Measurements from ENCODE around the gene ACTL8. TPM values are rescaled to one million over a fixed set of nuclear protein-coding genes. Genes with fewer than 3 reads are reported as not detected.

Gene ACTL8
- total and polyA plus RNA-seq, 2 of the 4 experiments (the other 2 are of a cell fraction) = under 0.01 to 0.07 TPM

GRCh38 chr1:17763417-17763816, 8.3 kb downstream of the ACTL8 start:
- Histone ChIP-seq H2AK5ac (ENCODE audit: low read depth, low read length) (no peak overlapping the region), H2BK5ac (ENCODE audit: low read depth, low read length, poor library complexity, severe bottlenecking) (no peak overlapping the region), H2BK120ac (ENCODE audit: low read depth, low read length) (no peak overlapping the region), H3K56ac (ENCODE audit: extremely low read depth, insufficient read depth, low read length) (no peak overlapping the region), H3K27me3 (ENCODE audit: control insufficient read depth, insufficient read depth, low read length) (no peaks in the 10 kb centered on the region), H4K8ac (ENCODE audit: low read depth in 2 of 2, low read length in 2 of 2) (no peak overlapping the region), H3K14ac (replicated peaks; ENCODE audit: low read depth, low read length) (no peak overlapping the region), H3K36me3 (ENCODE audit: control insufficient read depth, insufficient read depth, low read length) (no peaks in the 10 kb centered on the region), H3K4me3 (ENCODE audit: insufficient read depth, low read depth, low read length) (no peak overlapping the region), H2AK9ac (replicated peaks; ENCODE audit: low read depth, low read length, poor library complexity) (no peak overlapping the region), H2BK20ac (ENCODE audit: low read depth, low read length) (no peak overlapping the region), H3K23ac (ENCODE audit: low read depth, low read length) (no peak overlapping the region), H3K79me1 (ENCODE audit: low read depth in 1 of 2, low read length in 2 of 2) (no peaks in the 10 kb centered on the region), H3K4ac (ENCODE audit: low read depth, low read length) (no peak overlapping the region), H3K4me2 (ENCODE audit: low read depth, low read length) (no peak overlapping the region), H2BK15ac (ENCODE audit: low read depth, low read length) (no peak overlapping the region), H4K5ac (ENCODE audit: low read depth, low read length) (no peak overlapping the region), H4K20me1 (ENCODE audit: insufficient read depth, low read length) (no peaks in the 10 kb centered on the region), H4K91ac (ENCODE audit: insufficient read depth, low read depth, low read length) (no peak overlapping the region), H3K9ac (ENCODE audit: low read depth, low read length) (no peak overlapping the region), H3K9me3 (ENCODE audit: control insufficient read depth, insufficient read depth, low read length) (peaks cover 13% of the 10 kb centered on the region), H2AFZ (replicated peaks; ENCODE audit: low read length, poor library complexity) (no peak overlapping the region), H3K27ac (ENCODE audit: insufficient read depth, low read length) (no peak overlapping the region), H3K18ac (ENCODE audit: low read depth, low read length) (no peak overlapping the region), H3K9me1 (ENCODE audit: insufficient read depth, low read length) (peaks cover 23% of the 10 kb centered on the region), H3K4me1 (ENCODE audit: control insufficient read depth, insufficient read depth, low read length) (peaks cover 21% of the 10 kb centered on the region)
- CTCF ChIA-PET = interaction anchor here (0.6 to 1.0 kb wide), 2 partner anchors 19 to 125 kb away, joined by 3 to 4 read pairs; no protein-coding TSS in a partner anchor
- BruUV-seq (replicated peaks) = no TSS peak
- no peak for TF ChIP-seq MAFK (IDR thresholded peaks at IDR 0.05; ENCODE audit: low read depth, low read length)
- no peak for TF ChIP-seq CEBPB (IDR thresholded peaks at IDR 0.05; ENCODE audit: low read depth, low read length)
- TF ChIP-seq RFX5 (IDR thresholded peaks at IDR 0.05; ENCODE audit: low read depth, low read length) = no peak
- no peak for TF ChIP-seq RCOR1 (IDR thresholded peaks at IDR 0.05; ENCODE audit: insufficient replicate concordance, low read length)
- TF ChIP-seq POLR2A (IDR thresholded peaks at IDR 0.05; ENCODE audit: low read depth, low read length) = no peak
- no peak for TF ChIP-seq MXI1 (IDR thresholded peaks at IDR 0.05; ENCODE audit: borderline replicate concordance, low read depth, low read length)
- TF ChIP-seq CHD1 (IDR thresholded peaks at IDR 0.05; ENCODE audit: low read depth, low read length) = no peak
- no peak for TF ChIP-seq USF2 (IDR thresholded peaks at IDR 0.05; ENCODE audit: low read depth, low read length)
- TF ChIP-seq RAD21 (IDR thresholded peaks at IDR 0.05; ENCODE audit: low read length) = no peak
- no peak for TF ChIP-seq CTCF (conservative IDR thresholded peaks at IDR 0.05; ENCODE audit: low read depth, low read length)
- no peak for TF ChIP-seq FOS (IDR thresholded peaks at IDR 0.05; ENCODE audit: low read depth, low read length)
- no peak for TF ChIP-seq ELK1 (IDR thresholded peaks at IDR 0.05; ENCODE audit: borderline replicate concordance, low read depth, low read length)
- TF ChIP-seq SMC3 (IDR thresholded peaks at IDR 0.05; ENCODE audit: low read depth, low read length) = no peak
- POLR2A ChIA-PET (ENCODE audit: unreplicated experiment) = no interaction called here
- dilution Hi-C loops (cut with HindIII; ENCODE audit: low sequenced_read_pairs, unreplicated experiment) (no loop called here), in situ Hi-C loops (cut with MboI; ENCODE audit: low sequenced_read_pairs) (no loop called here), intact Hi-C loops (cut with micrococcal nuclease) (no loop called here)
- DNase-seq = no peak
- no CpG with 5 or more reads among the region's 8 CpGs for WGBS, 2 experiments (ENCODE audit: extremely low coverage in 2 of 2, insufficient read length in 1 of 2)
- no peak for ATAC-seq (ENCODE audit: low read depth)

Measured in IMR-90 (cell line).